ENCODE results near the gene PYGO2. TPM values are rescaled to one million over a fixed set of nuclear protein-coding genes. Genes with fewer than 3 reads are reported as not detected.
A peak's percentile ranks its signal among the peaks of the same experiment; 100 is the strongest.
"Not testable (repeated sequence)": the region's sequence is repeated elsewhere in the genome, so short reads cannot be mapped to it uniquely, and the experiment has no call there.

PYGO2 gene
- total RNA-seq, 1 experiment from 2014 or later = 37.3 TPM

GRCh38 chr1:154996966-154997701 is 35.6 kb upstream of the PYGO2 start:
- H3K4me3 ChIP-seq (ENCODE audit: low read length) = no peak overlapping the region
- H3K9me2 ChIP-seq (replicated peaks; ENCODE audit: insufficient read depth, low read length) = no peaks in the 10 kb centered on the region
- H2AFZ ChIP-seq (ENCODE audit: low read length) = no peak overlapping the region
- H3K4me2 ChIP-seq (ENCODE audit: low read depth, low read length, poor library complexity, severe bottlenecking) = no peak overlapping the region
- no peak for DNase-seq
- no peaks in the 10 kb centered on the region for H3K79me2 ChIP-seq (ENCODE audit: low read length)
- H3K27me3 ChIP-seq (ENCODE audit: low read length) = no peaks in the 10 kb centered on the region
- H3K36me3 ChIP-seq (ENCODE audit: insufficient read depth, low read length) = no peaks in the 10 kb centered on the region; the same call in 1 of the 2 replicates
- peaks cover 52% of the 10 kb centered on the region for H3K4me1 ChIP-seq (ENCODE audit: low read length)
- H3K9ac ChIP-seq (ENCODE audit: low read length) = peak overlapping the region; percentile 30; the same call in 1 of the 2 replicates
- no peaks in the 10 kb centered on the region for H4K20me1 ChIP-seq (ENCODE audit: insufficient read depth, low read depth, low read length)
- H3K27ac ChIP-seq (ENCODE audit: low read length) = no peak overlapping the region
- no peaks in the 10 kb centered on the region for H3K9me3 ChIP-seq (ENCODE audit: low read length)

- Histone ChIP-seq H3K4me1 (ENCODE audit: low read length) (peaks cover 43% of the 10 kb centered on the region), H3K27ac (ENCODE audit: low read length) (peak overlapping the region; percentile 45; the same call in 1 of the 2 replicates)
Measured at GRCh38 chr1:154995301-154995983, 33.9 kb upstream of the PYGO2 start.

GRCh38 chr1:154994591-154994990 is 33.0 kb upstream of the PYGO2 start:
- H3K9me3 ChIP-seq (ENCODE audit: low read length) = no peaks in the 10 kb centered on the region
- no peak for DNase-seq

More at GRCh38 chr1:154995301-154995983, 33.9 kb upstream of the PYGO2 start:
- H2AFZ ChIP-seq (ENCODE audit: low read length); H3K9me3 ChIP-seq (ENCODE audit: low read length); H3K4me2 ChIP-seq (ENCODE audit: low read depth, low read length, poor library complexity, severe bottlenecking); H4K20me1 ChIP-seq (ENCODE audit: insufficient read depth, low read depth, low read length); H3K79me2 ChIP-seq (ENCODE audit: low read length); H3K9ac ChIP-seq (ENCODE audit: low read length); H3K9me2 ChIP-seq (replicated peaks; ENCODE audit: insufficient read depth, low read length); H3K27me3 ChIP-seq (ENCODE audit: low read length); H3K36me3 ChIP-seq (ENCODE audit: insufficient read depth, low read length); H3K4me3 ChIP-seq (ENCODE audit: low read length): not testable (repeated sequence)
- peak; percentile 64 for DNase-seq

GRCh38 chr1:154994269-154994587 is 32.6 kb upstream of the PYGO2 start:
- Histone ChIP-seq H3K4me2 (ENCODE audit: low read depth, low read length, poor library complexity, severe bottlenecking) (no peak overlapping the region), H3K9me3 (ENCODE audit: low read length) (no peaks in the 10 kb centered on the region), H3K4me1 (ENCODE audit: low read length) (peaks cover 32% of the 10 kb centered on the region), H3K9ac (ENCODE audit: low read length) (no peak overlapping the region), H2AFZ (ENCODE audit: low read length) (no peak overlapping the region), H3K36me3 (ENCODE audit: insufficient read depth, low read length) (no peaks in the 10 kb centered on the region; the same call in none of the 2 replicates), H3K4me3 (ENCODE audit: low read length) (no peak overlapping the region), H3K79me2 (ENCODE audit: low read length) (no peaks in the 10 kb centered on the region), H4K20me1 (ENCODE audit: insufficient read depth, low read depth, low read length) (no peaks in the 10 kb centered on the region), H3K9me2 (replicated peaks; ENCODE audit: insufficient read depth, low read length) (no peaks in the 10 kb centered on the region), H3K27me3 (ENCODE audit: low read length) (no peaks in the 10 kb centered on the region), H3K27ac (ENCODE audit: low read length) (peak overlapping the region; percentile 6; the same call in 1 of the 2 replicates)
- no peak for DNase-seq

More at GRCh38 chr1:154994591-154994990, 33.0 kb upstream of the PYGO2 start:
- Histone ChIP-seq H3K27me3 (ENCODE audit: low read length) (no peaks in the 10 kb centered on the region), H3K27ac (ENCODE audit: low read length) (peak overlapping the region; percentile 45), H3K9ac (ENCODE audit: low read length) (no peak overlapping the region), H3K9me2 (replicated peaks; ENCODE audit: insufficient read depth, low read length) (no peaks in the 10 kb centered on the region), H2AFZ (ENCODE audit: low read length) (no peak overlapping the region), H3K36me3 (ENCODE audit: insufficient read depth, low read length) (no peaks in the 10 kb centered on the region; the same call in none of the 2 replicates), H3K4me1 (ENCODE audit: low read length) (peaks cover 35% of the 10 kb centered on the region), H4K20me1 (ENCODE audit: insufficient read depth, low read depth, low read length) (no peaks in the 10 kb centered on the region), H3K4me3 (ENCODE audit: low read length) (no peak overlapping the region), H3K79me2 (ENCODE audit: low read length) (no peaks in the 10 kb centered on the region), H3K4me2 (ENCODE audit: low read depth, low read length, poor library complexity, severe bottlenecking) (no peak overlapping the region)

- DNase-seq = no peak
- H3K27ac ChIP-seq (ENCODE audit: low read length) = peak within 1 kb of the TSS; percentile 6; the same call in 1 of the 2 replicates
- H3K9ac ChIP-seq (ENCODE audit: low read length) = no peak within 1 kb of the TSS
- H3K4me2 ChIP-seq (ENCODE audit: low read depth, low read length, poor library complexity, severe bottlenecking) = no peak within 1 kb of the TSS
- no peaks in the 10 kb centered on the region for H3K9me2 ChIP-seq (replicated peaks; ENCODE audit: insufficient read depth, low read length)
- no peaks in the 10 kb centered on the region for H3K9me3 ChIP-seq (ENCODE audit: low read length)
- peaks cover 27% of the 10 kb centered on the region for H3K4me1 ChIP-seq (ENCODE audit: low read length)
- H3K27me3 ChIP-seq (ENCODE audit: low read length) = no peaks in the 10 kb centered on the region
- H3K4me3 ChIP-seq (ENCODE audit: low read length) = no peak within 1 kb of the TSS
- no peaks in the 10 kb centered on the region for H3K79me2 ChIP-seq (ENCODE audit: low read length)
- no peaks in the 10 kb centered on the region for H4K20me1 ChIP-seq (ENCODE audit: insufficient read depth, low read depth, low read length)
- H2AFZ ChIP-seq (ENCODE audit: low read length) = no peak within 1 kb of the TSS
- H3K36me3 ChIP-seq (ENCODE audit: insufficient read depth, low read length) = no peaks in the 10 kb centered on the region; the same call in none of the 2 replicates
Measured at GRCh38 chr1:154993572-154994268, 32.1 kb upstream of the PYGO2 start, which contains the start of gene LENEP. LENEP (plus strand) TSS chr1:154993586; CDS start chr1:154993608, 22 bp downstream.

- Histone ChIP-seq H3K36me3 (ENCODE audit: insufficient read depth, low read length) (peaks cover 6% of the 10 kb centered on the region), H4K20me1 (ENCODE audit: insufficient read depth, low read depth, low read length) (no peaks in the 10 kb centered on the region), H3K4me2 (ENCODE audit: low read depth, low read length, poor library complexity, severe bottlenecking) (no peak overlapping the region), H3K9me3 (ENCODE audit: low read length) (no peaks in the 10 kb centered on the region), H2AFZ (ENCODE audit: low read length) (no peak overlapping the region), H3K27ac (ENCODE audit: low read length) (no peak overlapping the region), H3K9me2 (replicated peaks; ENCODE audit: insufficient read depth, low read length) (no peaks in the 10 kb centered on the region), H3K27me3 (ENCODE audit: low read length) (no peaks in the 10 kb centered on the region), H3K4me1 (ENCODE audit: low read length) (peaks cover 24% of the 10 kb centered on the region), H3K4me3 (ENCODE audit: low read length) (no peak overlapping the region), H3K9ac (ENCODE audit: low read length) (no peak overlapping the region), H3K79me2 (ENCODE audit: low read length) (no peaks in the 10 kb centered on the region)
- peak; percentile 60 for DNase-seq
Measured at GRCh38 chr1:154992721-154993571, 31.4 kb upstream of the PYGO2 start.

- Histone ChIP-seq H3K4me3 (ENCODE audit: low read length) (no peak overlapping the region), H3K9me3 (ENCODE audit: low read length) (no peaks in the 10 kb centered on the region), H3K4me1 (ENCODE audit: low read length) (peaks cover 11% of the 10 kb centered on the region), H4K20me1 (ENCODE audit: insufficient read depth, low read depth, low read length) (no peaks in the 10 kb centered on the region), H3K36me3 (ENCODE audit: insufficient read depth, low read length) (peaks cover 14% of the 10 kb centered on the region), H3K4me2 (ENCODE audit: low read depth, low read length, poor library complexity, severe bottlenecking) (no peak overlapping the region), H3K9me2 (replicated peaks; ENCODE audit: insufficient read depth, low read length) (no peaks in the 10 kb centered on the region), H3K79me2 (ENCODE audit: low read length) (peaks cover 4% of the 10 kb centered on the region; the same call in 1 of the 2 replicates), H2AFZ (ENCODE audit: low read length) (no peak overlapping the region), H3K9ac (ENCODE audit: low read length) (no peak overlapping the region), H3K27ac (ENCODE audit: low read length) (no peak overlapping the region), H3K27me3 (ENCODE audit: low read length) (no peaks in the 10 kb centered on the region)
- DNase-seq = no peak
Measured at GRCh38 chr1:154990276-154990675, 28.7 kb upstream of the PYGO2 start.

Data from Karpas-422 (cell line).